Endothelial cell of umbilical vein (primary cell): ENCODE results near the gene FPGS.
"Not testable (repeated sequence)": the region's sequence is repeated elsewhere in the genome, so short reads cannot be mapped to it uniquely, and the experiment has no call there.

ENCODE experiments used
- EZH2 ChIP-seq: IDR thresholded peaks from 2 replicates; pipeline ENCODE4 v1.6.1; 2012; ENCODE audit warnings: borderline replicate concordance, low read depth, mild to moderate bottlenecking, moderate library complexity, low read length, inconsistent platforms; ENCODE audit not compliant: severe bottlenecking
- POLR2A ChIP-seq: IDR thresholded peaks from 2 replicates; pipeline ENCODE4 v1.6.1; 2012; ENCODE audit warnings: low read depth, mild to moderate bottlenecking, control low read depth, low read length
- POLR2AphosphoS5 ChIP-seq: IDR thresholded peaks from 2 replicates; pipeline ENCODE4 v1.6.1; 2012; ENCODE audit warnings: low read depth, mild to moderate bottlenecking, control low read depth, low read length, moderate library complexity; ENCODE audit not compliant: insufficient read depth
- TF ChIP-seq, protein P1 (sequence below), 2 donors: IDR thresholded peaks; 1 replicate in 1 of 2; 2 replicates in 1 of 2; pipeline ENCODE4 v1.5.1; 2011; ENCODE audit warnings: low read length in 2 of 2, mild to moderate bottlenecking in 2 of 2, moderate library complexity in 2 of 2, control low read depth in 1 of 2, inconsistent platforms in 1 of 2, low read depth in 1 of 2; ENCODE audit not compliant: insufficient read depth in 1 of 2; ENCODE audit errors: extremely low read depth in 1 of 2
- TF ChIP-seq, protein P2 (sequence below): IDR thresholded peaks from 2 replicates; pipeline ENCODE4 v1.6.1; 2011; ENCODE audit not compliant: insufficient read depth, insufficient read length

DNA sequence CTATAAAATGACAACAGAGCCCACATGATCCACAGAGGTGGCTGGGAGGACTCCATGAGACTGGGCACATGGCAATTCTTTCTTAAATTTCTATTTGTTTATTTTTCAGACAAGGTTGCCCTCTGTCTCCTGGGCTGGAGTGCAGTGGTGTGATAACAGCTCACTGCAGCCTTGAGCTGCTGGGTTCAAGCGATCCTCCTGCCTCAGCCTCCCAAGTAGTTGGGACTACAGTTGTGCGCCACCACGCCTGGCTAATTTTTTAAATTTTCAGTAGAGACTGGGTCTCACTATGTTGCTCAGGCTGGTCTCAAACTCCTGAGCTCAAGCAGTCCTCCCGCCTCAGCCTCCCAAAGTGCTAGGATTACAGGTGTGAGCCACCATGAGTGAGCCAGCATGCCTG is 42.9 kb downstream of the FPGS start:
- TF ChIP-seq, protein P1, sequence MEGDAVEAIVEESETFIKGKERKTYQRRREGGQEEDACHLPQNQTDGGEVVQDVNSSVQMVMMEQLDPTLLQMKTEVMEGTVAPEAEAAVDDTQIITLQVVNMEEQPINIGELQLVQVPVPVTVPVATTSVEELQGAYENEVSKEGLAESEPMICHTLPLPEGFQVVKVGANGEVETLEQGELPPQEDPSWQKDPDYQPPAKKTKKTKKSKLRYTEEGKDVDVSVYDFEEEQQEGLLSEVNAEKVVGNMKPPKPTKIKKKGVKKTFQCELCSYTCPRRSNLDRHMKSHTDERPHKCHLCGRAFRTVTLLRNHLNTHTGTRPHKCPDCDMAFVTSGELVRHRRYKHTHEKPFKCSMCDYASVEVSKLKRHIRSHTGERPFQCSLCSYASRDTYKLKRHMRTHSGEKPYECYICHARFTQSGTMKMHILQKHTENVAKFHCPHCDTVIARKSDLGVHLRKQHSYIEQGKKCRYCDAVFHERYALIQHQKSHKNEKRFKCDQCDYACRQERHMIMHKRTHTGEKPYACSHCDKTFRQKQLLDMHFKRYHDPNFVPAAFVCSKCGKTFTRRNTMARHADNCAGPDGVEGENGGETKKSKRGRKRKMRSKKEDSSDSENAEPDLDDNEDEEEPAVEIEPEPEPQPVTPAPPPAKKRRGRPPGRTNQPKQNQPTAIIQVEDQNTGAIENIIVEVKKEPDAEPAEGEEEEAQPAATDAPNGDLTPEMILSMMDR (IDR thresholded peaks at IDR 0.05; ENCODE audit: extremely low read depth in 1 of 2, insufficient read depth in 1 of 2, low read depth in 1 of 2, low read length in 2 of 2), result not testable (repeated sequence)
- not testable (repeated sequence) for TF ChIP-seq POLR2AphosphoS5, POLR2A, EZH2
- TF ChIP-seq, protein P2, sequence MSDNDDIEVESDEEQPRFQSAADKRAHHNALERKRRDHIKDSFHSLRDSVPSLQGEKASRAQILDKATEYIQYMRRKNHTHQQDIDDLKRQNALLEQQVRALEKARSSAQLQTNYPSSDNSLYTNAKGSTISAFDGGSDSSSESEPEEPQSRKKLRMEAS, result not testable (repeated sequence)
